HG02759 (cell line): ENCODE measurements around the gene TRIM41.
"Not testable (repeated sequence)": the region's sequence is repeated elsewhere in the genome, so short reads cannot be mapped to it uniquely, and the experiment has no call there.

Source experiments
- ATAC-seq: cut with Tn5 transposase; IDR thresholded peaks from one replicate; pipeline ENCODE4 v1.9.1; 2021; ENCODE audit warnings: mild to moderate bottlenecking, moderate library complexity; ENCODE audit not compliant: unreplicated experiment

The TRIM41 gene

GRCh38 chr5:181281077-181281983, 58.2 kb downstream of the TRIM41 start:
- no peak for ATAC-seq

GRCh38 chr5:181281984-181282316, 58.9 kb downstream of the TRIM41 start:
- ATAC-seq: no peak

GRCh38 chr5:181282415-181282814, 59.3 kb downstream of the TRIM41 start:
- ATAC-seq: not testable (repeated sequence)

- ATAC-seq: no peak
Measured at GRCh38 chr5:181282874-181283273, 59.8 kb downstream of the TRIM41 start.

- no peak for ATAC-seq
Measured at GRCh38 chr5:181283347-181283746, 60.3 kb downstream of the TRIM41 start.

GRCh38 chr5:181283841-181284755, 61.0 kb downstream of the TRIM41 start:
- ATAC-seq: not testable (repeated sequence)
